Fibroblast of the aortic adventitia (primary cell): Measurements from ENCODE around the gene BZW1. TPM values are rescaled to one million over a fixed set of nuclear protein-coding genes. Genes with fewer than 3 reads are reported as not detected.

ENCODE experiments used
- DNase-seq: peaks from one replicate; pipeline ENCODE4 v3.0.0-alpha.2; 2010; ENCODE audit warnings: low read depth
- H3K4me3 ChIP-seq: 2 replicates; pipeline ENCODE4 v1.5.1; 2011; ENCODE audit warnings: low read depth, mild to moderate bottlenecking, control low read depth, low read length, moderate library complexity
- total RNA-seq: library from RNA; depleted of rRNA; stranded (reverse); fragments of >200 nt; gene quantifications from 2 replicates; pipeline ENCODE4 v1.2.3, GENCODE V29; 2012; ENCODE audit warnings: low replicate concordance
- TF ChIP-seq, protein P1 (sequence below): IDR thresholded peaks from 2 replicates; pipeline ENCODE4 v1.5.1; 2011; ENCODE audit warnings: mild to moderate bottlenecking, low read length, control low read depth, inconsistent platforms; ENCODE audit not compliant: insufficient read depth

BZW1 gene
- 931 and 1,135 TPM in 2 replicates for total RNA-seq

DNA sequence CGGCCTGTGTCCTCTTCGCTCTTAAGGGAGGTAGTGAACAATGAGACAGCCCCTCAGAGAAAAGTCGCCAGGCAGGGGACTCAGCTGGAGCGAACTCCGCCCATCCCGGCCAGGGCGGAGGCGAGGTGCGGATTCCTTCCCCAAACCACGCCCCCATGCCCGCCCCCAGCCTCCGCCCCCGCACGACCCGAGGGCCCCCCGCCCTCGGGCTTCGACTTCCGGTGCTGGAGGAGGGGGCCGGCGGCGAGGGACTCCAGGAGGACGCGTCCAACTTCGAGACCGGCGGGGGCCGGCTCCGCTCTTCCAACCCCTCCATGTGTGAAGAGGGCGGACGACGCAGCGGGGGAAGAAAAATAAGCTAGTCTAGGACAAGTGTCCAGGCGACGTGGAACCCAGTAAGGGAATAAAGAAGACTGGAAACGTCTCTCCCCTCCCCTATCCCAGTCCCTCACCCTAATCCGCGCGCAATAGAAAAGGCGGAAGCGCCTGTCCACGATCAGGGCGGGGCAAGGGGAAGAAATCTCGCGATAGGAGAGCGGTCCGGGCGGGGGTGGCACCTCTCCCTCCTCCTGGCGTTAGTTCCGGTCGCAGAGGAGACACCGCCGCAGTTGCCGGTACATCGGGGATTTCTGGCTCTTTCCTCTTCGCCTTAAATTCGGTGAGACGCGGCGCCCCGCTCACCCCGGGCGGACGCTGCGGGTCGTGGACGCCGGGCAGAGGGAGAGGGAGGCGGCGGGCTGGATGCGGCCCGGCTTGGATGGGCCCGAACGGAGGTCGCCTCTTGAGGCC is at the start of gene BZW1:
Gene BZW1, plus strand, starts transcription at position 578 of the 789 bp plus-strand sequence. CDS start 1,308 bp downstream, outside the sequence.
- TF ChIP-seq, protein P1, sequence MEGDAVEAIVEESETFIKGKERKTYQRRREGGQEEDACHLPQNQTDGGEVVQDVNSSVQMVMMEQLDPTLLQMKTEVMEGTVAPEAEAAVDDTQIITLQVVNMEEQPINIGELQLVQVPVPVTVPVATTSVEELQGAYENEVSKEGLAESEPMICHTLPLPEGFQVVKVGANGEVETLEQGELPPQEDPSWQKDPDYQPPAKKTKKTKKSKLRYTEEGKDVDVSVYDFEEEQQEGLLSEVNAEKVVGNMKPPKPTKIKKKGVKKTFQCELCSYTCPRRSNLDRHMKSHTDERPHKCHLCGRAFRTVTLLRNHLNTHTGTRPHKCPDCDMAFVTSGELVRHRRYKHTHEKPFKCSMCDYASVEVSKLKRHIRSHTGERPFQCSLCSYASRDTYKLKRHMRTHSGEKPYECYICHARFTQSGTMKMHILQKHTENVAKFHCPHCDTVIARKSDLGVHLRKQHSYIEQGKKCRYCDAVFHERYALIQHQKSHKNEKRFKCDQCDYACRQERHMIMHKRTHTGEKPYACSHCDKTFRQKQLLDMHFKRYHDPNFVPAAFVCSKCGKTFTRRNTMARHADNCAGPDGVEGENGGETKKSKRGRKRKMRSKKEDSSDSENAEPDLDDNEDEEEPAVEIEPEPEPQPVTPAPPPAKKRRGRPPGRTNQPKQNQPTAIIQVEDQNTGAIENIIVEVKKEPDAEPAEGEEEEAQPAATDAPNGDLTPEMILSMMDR = no peak
- H3K4me3 ChIP-seq = peak within 1 kb of the TSS; percentile 92
- peak; percentile 97 for DNase-seq

DNA sequence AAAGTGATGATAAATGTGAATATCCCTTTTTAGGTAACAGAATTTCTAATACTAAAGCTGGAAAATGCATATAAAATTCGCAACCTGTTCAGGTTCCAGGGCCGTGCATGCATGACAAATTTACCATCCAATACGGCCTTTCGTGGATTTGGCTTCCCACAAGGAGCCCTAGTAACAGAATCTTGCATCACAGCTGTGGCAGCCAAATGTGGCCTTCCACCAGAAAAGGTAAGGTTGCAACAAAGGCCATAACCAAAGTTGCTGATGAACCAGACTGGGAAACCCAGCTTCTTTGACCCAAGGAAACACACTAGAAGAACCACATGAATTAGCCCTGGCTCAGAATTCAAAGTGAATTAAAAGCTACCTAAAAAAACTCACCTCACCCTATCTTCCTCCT is 49.6 kb upstream of the BZW1 start:
- DNase-seq = no peak
- TF ChIP-seq, protein P1 = no peak
- H3K4me3 ChIP-seq = no peak overlapping the region

DNA sequence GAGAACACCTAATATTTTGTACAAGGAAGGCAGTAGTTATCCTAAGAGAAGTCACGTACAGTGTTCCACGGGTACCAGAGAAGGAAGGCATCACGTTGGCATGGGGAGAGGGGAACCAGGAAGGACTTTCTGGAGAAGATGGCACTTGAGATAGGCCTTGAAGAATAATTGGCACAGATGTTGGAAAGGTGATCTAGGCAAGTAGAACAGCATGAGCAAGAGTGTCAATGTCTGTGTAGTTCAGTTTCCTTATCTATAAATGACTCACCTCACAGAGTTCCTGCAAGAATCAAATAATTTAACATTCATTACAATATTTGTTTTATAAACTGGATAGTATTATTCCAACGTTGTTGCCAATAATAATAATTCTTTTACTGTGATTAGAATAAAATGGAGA is 48.3 kb upstream of the BZW1 start:
- TF ChIP-seq, protein P1 = no peak
- peak; percentile 70 for DNase-seq
- H3K4me3 ChIP-seq = no peak overlapping the region

DNA sequence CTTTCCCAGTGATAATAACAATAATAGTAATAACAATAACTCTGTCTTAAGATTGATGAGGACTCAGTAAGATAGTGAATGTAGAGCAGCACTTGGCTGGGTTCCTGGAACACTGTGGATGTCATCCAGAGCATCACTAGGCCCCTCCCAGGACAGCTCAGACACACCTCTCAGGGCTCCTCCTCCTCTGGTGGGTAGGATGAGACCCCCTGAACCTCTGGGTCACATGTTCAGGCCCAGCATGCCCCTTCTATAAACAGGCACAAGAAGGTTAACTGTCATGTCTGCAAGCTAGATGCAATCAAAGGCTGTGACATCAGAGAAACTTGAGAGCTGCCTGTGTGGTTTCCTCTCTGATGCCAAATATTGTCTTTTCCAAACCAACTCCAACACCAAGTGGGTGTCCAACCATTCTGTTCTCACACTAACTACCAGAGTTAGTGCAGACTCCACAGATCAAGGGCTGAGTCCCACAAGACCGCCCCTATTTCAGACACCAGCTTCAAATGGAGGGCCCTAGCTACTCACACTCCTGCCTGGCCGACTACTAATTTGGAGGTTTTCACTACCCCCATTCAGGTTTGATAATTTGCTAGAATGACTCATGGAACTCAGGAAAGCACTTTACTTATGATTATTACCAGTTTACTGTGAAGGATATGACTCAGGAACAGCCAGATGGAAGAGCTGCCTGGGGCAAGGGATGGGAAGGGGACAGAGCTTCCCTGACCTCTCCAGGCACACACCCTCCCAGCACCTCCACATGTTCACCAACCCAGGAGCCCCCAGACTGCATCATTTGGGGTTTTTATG is 46.4 kb upstream of the BZW1 start:
- TF ChIP-seq, protein P1 = no peak
- H3K4me3 ChIP-seq = no peak overlapping the region
- DNase-seq = peak; percentile 97

DNA sequence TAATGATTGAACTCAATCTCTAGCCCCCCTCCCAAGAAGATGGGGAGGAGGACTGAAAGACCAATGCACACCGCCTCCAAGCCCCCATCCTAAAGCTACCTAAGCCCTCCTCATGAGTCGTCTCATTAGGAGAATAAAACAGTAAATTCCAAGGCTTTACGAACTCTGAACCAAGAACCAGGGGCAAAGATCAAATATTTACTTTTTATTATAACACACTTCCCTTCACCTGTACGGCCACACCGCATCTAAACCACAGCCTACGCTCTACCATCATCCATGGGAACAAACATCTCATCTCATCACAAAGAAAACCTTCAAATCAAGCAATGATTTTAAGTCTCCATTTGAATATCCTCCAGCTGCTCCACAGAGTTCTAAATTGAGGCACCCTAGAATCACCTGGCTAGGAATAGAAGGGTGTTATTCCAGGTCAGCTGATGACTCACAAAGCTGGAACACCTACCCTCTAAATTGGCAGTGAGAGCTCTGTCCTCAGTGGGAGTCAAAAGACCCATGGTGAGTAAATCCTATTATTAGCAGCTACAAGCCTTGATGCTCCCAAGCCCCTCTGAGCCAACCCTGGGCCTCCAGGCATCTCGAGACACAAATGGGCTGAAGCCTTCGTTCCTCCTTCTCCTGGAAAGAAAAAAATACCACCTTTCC is 45.6 kb upstream of the BZW1 start:
- peak; percentile 47 for DNase-seq
- TF ChIP-seq, protein P1 = no peak
- H3K4me3 ChIP-seq = no peak overlapping the region

DNA sequence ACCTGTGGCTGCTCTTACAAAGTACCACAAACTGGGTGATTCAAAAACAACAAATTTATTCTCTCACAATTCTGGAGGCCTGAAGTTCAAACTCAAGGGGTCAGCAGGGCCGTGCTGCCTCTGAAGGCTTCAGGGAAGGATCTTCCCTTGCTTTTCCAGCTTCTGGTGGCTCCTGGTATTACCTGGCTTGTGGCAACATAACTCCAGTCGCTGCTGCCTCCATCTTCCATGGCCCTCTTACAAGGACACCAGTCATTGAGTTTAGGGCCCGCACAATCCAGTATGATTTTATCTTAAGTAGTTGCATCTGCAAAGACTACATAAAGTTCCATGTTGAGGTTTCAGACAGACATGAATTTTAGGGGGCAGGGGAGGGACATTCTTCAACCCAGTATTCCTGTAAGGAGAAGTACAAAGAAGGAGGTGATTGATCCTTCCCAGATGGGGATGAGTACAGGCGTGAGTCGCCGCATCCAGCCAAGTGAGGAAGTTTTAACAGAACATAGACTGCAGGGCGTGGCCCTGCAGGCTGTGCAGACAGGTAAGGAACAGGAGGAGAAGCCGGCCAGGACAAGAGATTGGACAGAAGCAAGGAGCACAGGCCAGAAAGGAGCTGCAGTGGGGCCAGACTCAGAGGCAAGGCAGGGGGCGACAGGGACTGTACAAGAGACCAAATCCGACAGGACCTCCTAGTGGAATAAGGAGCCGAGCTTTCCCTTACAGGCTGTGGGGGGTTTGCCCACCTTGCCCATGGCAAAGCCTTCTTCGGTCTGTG is 44.4 kb upstream of the BZW1 start:
- H3K4me3 ChIP-seq = no peak overlapping the region
- TF ChIP-seq, protein P1 = no peak
- no peak for DNase-seq
